Raji (cell line): ENCODE measurements around the gene CFAP97D2.

Experiments used
- POLR2A ChIP-seq: IDR thresholded peaks from 2 replicates; pipeline ENCODE4 v1.6.1; 2011; ENCODE audit warnings: low read depth, low read length, control low read depth; ENCODE audit not compliant: insufficient read depth

The CFAP97D2 gene

GRCh38 chr13:114152285-114152645 lies 26.8 kb upstream of the CFAP97D2 start:
- no peak for TF ChIP-seq POLR2A

DNA sequence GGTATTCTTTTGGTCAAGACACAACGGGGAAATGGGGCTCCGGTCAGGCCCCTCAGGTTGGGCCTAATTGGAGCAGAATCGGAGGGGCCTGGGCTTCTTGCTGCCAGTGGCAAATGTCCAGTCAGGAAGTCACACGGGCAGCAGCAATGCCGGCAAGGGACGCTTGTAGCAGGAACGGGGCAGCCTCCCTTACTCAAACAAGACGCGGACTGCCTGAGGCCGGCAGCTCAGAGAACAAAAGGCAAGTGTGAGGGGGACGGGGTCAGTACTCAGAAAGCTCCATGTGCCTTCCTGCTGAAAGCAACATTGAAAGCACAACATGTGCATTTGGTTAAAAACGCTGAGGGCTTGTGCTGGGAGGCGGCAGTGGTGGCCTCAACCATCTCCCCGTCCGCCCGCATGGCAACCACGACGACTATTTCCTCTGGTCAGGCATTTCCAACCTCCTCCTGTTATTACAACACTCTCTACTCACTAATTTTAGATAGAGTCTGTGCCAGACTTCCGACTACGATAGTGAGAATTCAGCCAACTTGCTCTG lies 26.2 kb upstream of the CFAP97D2 start:
- TF ChIP-seq POLR2A: no peak

DNA sequence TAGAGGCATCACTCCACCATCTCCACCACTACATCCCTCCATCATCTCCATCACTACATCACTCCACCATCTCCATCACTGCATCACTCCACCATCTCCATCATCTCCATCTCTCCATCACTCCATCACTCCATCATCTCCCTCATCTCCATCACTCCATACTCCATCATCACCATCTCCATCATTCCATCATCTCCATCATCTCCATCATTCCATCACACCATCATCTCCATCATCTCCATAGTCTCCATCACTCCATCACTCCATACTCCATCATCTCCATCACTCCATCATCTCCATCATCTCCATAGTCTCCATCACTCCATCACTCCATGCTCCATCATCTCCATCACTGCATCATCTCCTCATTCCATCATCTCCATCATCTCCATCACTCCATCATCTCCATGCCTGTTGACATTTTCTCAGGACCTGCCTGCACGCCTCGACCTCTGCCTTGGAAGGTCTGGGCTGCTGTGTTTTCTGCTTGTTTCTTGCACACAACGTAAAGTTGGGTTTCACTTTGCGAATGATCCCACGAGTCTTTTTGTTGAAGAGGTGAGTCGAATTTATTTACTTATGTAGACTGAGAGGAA lies 25.5 kb upstream of the CFAP97D2 start:
- no peak for TF ChIP-seq POLR2A

- no peak for TF ChIP-seq POLR2A
These were observed 24.6 kb upstream of the CFAP97D2 start for GRCh38 chr13:114154476-114154875.

DNA sequence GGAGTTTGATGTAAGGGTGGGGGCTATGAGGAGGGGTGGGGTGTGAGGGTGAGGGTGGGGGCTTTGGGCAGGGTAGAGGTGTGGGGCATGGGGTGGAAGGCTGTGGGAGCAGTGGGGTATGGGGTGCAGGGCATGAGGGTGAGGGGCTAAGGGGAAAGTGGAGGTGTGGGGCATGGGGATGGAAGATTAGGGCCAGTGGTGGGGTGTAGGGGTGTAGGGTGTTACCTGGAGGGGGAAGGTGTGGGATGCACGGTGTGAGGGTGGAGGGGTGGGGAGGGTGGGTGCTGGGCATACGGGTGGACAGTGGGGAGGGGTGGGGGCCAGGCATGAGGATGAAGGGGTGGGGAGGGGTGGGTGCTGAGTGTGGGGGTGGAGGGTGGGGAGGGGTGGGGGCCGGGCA lies 23.7 kb upstream of the CFAP97D2 start:
- TF ChIP-seq POLR2A: no peak

- no peak for TF ChIP-seq POLR2A
These were observed 22.9 kb upstream of the CFAP97D2 start for GRCh38 chr13:114155926-114156883.

GRCh38 chr13:114157869-114158495 lies 21.1 kb upstream of the CFAP97D2 start:
- no peak for TF ChIP-seq POLR2A

- TF ChIP-seq POLR2A: no peak
These were observed 18.0 kb upstream of the CFAP97D2 start for GRCh38 chr13:114161028-114161556.

GRCh38 chr13:114161644-114162532 lies 17.2 kb upstream of the CFAP97D2 start:
- no peak for TF ChIP-seq POLR2A

DNA sequence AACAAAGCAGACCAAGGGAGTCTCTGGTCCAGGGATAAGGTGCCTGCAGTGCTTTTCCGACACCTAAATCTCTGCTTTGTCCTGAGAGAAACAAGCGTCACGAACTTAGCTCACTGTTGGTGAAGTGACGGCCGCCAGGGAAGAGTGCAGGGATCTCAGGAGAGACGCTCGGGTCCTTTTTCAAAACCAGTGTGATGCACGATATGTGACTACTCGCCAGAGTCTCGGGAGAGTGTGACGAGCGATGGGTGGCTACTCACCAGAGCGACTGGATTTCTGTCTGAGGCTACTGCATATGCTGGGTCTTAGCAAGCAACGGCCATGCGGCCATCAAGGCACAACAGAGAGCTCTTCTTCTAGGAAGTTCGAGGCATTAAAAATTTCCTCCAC lies 16.5 kb upstream of the CFAP97D2 start:
- TF ChIP-seq POLR2A: no peak

- no peak for TF ChIP-seq POLR2A
These were observed 15.0 kb upstream of the CFAP97D2 start for GRCh38 chr13:114164053-114164452.

DNA sequence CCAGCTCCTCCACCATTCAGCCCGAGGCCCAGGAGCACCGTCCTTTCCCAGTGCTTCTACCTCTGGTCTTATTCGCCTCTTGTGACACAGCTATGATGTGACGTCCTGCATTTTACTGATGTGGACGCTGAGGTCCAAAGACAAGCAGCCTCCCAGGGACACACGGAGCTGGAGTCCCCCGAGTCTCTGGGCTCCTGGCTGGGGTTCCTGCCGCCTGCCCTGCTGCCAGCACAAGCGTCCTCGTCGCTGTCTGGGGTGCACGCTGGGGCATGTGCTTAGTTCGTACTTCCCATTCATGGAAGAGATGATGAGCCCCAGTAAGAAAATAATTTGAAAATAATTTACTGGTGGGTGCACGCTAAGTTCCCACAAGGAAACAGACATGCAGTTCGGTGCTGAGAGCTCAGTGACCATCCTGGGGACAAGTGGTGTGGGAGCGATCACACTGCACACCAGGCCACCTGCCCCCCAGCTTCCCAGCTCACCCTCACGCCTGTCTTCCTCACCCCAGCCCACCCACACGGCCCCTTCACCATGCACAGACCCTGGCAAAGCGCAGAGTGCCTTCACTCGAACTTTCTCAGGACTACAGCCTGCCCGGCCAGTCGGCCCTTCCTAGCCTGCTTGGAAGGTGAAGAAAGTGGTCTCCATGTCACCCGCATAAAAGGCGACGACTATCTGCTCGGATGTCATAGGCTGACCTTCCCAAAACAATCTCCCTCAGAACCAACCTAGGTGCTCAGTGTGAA lies 14.2 kb upstream of the CFAP97D2 start:
- TF ChIP-seq POLR2A: no peak

DNA sequence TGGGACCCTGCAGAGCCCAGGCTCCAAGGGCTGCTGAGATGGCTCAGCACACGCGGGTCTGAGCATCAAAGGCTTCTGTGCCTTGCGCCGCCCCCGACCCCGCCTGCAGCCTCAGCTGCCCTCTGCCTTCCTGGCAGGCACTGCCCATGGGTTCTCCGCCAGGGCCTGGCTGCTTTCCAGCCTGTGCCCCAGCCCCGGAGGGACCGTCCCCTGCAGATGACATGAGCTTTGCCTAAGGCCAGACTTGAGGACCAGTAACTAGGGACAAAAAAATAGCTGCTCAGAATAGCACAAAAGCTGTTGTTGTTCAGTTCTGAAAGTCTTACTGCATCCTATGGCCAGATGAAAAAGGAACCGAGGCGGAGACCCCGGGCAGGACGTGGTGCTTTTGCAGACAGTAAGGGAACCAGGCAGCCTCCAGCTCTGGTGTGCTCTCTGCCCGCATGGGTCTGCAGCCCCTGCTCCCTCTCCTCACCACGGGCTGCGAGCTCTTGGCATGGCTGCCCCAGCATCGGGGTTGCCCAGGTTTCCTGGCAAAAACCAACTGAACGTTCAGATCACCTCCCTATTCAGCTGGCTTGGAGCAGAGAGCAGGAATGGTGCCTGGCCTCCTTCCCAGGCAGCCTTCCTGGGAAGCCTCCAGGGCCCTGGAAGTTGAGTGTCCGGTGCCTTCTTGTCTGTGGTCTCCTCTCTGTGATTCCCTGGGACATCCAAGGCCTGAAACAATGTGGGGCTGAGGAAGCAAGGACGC lies 12.5 kb upstream of the CFAP97D2 start:
- TF ChIP-seq POLR2A: no peak
